HepG2 (cell line): ENCODE measurements around the gene THRA. TPM values are rescaled to one million over a fixed set of nuclear protein-coding genes. Genes with fewer than 3 reads are reported as not detected.

ENCODE experiments used
- AKAP8 ChIP-seq: sonication (generic); formaldehyde crosslinking; IDR thresholded peaks from 2 replicates; pipeline ENCODE4 v1.5.1; 2020; ENCODE audit warnings: mild to moderate bottlenecking, missing genetic modification reagents
- ARID5B ChIP-seq: IDR thresholded peaks from 2 replicates; pipeline ENCODE4 v1.4.0; 2020; ENCODE audit warnings: mild to moderate bottlenecking, missing genetic modification reagents
- FOSL2 ChIP-seq: sonication (generic); formaldehyde crosslinking; IDR thresholded peaks from 2 replicates; pipeline ENCODE4 v1.4.0; 2020; ENCODE audit warnings: missing genetic modification reagents
- NFAT5 ChIP-seq: sonication (generic); formaldehyde crosslinking; IDR thresholded peaks from 2 replicates; pipeline ENCODE4 v1.4.0; 2020; ENCODE audit warnings: missing genetic modification reagents
- NFIC ChIP-seq: IDR thresholded peaks from 2 replicates; pipeline ENCODE4 v1.6.1; 2012; ENCODE audit warnings: mild to moderate bottlenecking, low read length, inconsistent platforms
- POLR2AphosphoS2 ChIP-seq: IDR thresholded peaks from 2 replicates; pipeline ENCODE4 v1.6.1; 2011; ENCODE audit warnings: low read depth, low read length, improper control_type of control experiment
- RORA ChIP-seq: sonication (generic); formaldehyde crosslinking; IDR thresholded peaks from 2 replicates; pipeline ENCODE4 v1.5.0; 2020; ENCODE audit warnings: mild to moderate bottlenecking, missing genetic modification reagents, moderate library complexity
- TEAD3 ChIP-seq: optimal IDR thresholded peaks from 2 replicates; pipeline ENCODE3; 2016; ENCODE audit warnings: borderline replicate concordance
- ZNF335 ChIP-seq: sonication (generic); formaldehyde crosslinking; IDR thresholded peaks from 2 replicates; pipeline ENCODE4 v1.4.0; 2020; ENCODE audit warnings: missing genetic modification reagents
- ZNF343 ChIP-seq: sonication (generic); formaldehyde crosslinking; IDR thresholded peaks from 2 replicates; pipeline ENCODE4 v1.4.0; 2020; ENCODE audit warnings: mild to moderate bottlenecking, missing genetic modification reagents
- ZNF510 ChIP-seq: sonication (generic); formaldehyde crosslinking; IDR thresholded peaks from 2 replicates; pipeline ENCODE4 v1.4.0; 2020; ENCODE audit warnings: low read depth, mild to moderate bottlenecking, missing genetic modification reagents
- ZNF792 ChIP-seq: IDR thresholded peaks from 2 replicates; pipeline ENCODE4 v1.6.1; 2016
- polyA plus RNA-seq, 8 experiments: library from polyadenylated mRNA; depleted of rRNA in 3 of 8; stranded (reverse) in 7 of 8; unstranded in 1 of 8; fragments of >200 nt; fragmentation: Illumina TruSeq in 4 of 8; extraction: Trizol in 4 of 8; gene quantifications; 2 replicates each; pipeline versions ENCODE4 v1.2.1 to v1.2.3, GENCODE V29; 2011 to 2016; ENCODE audit warnings: low read depth in 4 of 8, missing spikeins in 1 of 8, mixed read lengths in 1 of 8; ENCODE audit not compliant: insufficient read depth in 1 of 8
- total RNA-seq, 5 experiments: library from RNA; depleted of rRNA; stranded (reverse); fragments of >200 nt; fragmentation: Illumina TruSeq; extraction: Trizol; gene quantifications; 2 replicates each; pipeline ENCODE4 v1.2.3, GENCODE V29; 2016; ENCODE audit warnings: low read depth in 1 of 5
- TF ChIP-seq, protein P1 (sequence below): sonication (generic); formaldehyde crosslinking; IDR thresholded peaks from 2 replicates; pipeline ENCODE4 v1.5.0; 2020; ENCODE audit warnings: missing genetic modification reagents
- TF ChIP-seq, protein P2 (sequence below): fragments of 450-650 bp; IDR thresholded peaks from 2 replicates; pipeline ENCODE4 v1.6.1; 2016
- TF ChIP-seq, protein P3 (sequence below): sonication (generic); formaldehyde crosslinking; IDR thresholded peaks from 2 replicates; pipeline ENCODE4 v1.4.0; 2020; ENCODE audit warnings: mild to moderate bottlenecking, missing genetic modification reagents

The THRA gene
- total and polyA plus RNA-seq, 2 of the 13 experiments (the other 11 are each of a cell fraction or from before 2014, with no cell fraction given) = 8.0 to 9.9 TPM

DNA sequence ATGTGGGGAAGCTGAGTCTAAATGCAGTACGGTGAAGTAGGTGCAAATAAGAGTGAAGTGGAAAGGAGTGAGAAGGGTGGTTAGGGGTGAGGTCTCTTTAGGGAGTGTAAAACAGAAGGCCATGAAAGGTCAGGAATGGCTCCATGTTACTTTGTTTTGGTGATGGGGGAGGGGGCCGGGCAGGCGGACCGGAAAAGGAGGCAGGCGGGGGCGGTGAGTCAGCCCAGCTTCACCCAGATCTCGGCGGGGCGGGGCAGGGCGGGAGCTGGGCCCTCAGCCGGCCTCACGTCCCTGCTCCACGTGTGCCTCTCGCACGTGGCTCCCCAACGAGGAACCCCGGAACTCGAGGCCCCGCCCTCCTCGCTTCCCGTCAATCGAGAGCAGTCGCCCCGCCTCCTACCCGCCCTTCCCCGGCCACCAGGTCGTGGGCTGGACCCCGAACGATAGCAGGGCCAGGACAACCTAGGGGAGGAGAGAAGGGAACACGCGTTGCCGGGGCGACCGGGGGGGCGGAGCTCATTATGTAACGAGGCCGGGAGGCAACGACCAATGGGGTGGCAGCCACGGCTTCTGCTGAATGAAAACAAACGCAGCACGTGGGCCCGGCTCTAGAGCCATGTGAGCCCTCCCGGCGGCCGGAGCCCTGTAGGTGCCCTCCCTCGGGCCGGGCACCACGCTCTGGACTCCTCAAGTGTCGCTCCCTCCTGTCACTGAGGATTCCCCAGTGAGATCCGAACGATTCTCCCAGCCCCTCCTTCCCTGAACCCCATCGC, 36.3 kb downstream of the THRA start (continued):
- no peak for TF ChIP-seq RORA (CRISPR knock-in tag)
- TF ChIP-seq POLR2AphosphoS2 = peak; percentile 80; the same call in 1 of the 2 replicates
- peak; percentile 98 for TF ChIP-seq ZNF792 (CRISPR knock-in tag)
- TF ChIP-seq ARID5B (CRISPR knock-in tag) = peak; percentile 98
- TF ChIP-seq, protein P1, sequence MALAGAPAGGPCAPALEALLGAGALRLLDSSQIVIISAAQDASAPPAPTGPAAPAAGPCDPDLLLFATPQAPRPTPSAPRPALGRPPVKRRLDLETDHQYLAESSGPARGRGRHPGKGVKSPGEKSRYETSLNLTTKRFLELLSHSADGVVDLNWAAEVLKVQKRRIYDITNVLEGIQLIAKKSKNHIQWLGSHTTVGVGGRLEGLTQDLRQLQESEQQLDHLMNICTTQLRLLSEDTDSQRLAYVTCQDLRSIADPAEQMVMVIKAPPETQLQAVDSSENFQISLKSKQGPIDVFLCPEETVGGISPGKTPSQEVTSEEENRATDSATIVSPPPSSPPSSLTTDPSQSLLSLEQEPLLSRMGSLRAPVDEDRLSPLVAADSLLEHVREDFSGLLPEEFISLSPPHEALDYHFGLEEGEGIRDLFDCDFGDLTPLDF = peak; percentile 77; the same call in 1 of the 2 replicates
- TF ChIP-seq ZNF510 (CRISPR knock-in tag) = 0 out of 2 replicates have a peak, but pooled peaks have one; percentile 39
- peak; percentile 91 for TF ChIP-seq TEAD3 (CRISPR knock-in tag)
- peak; percentile 99 for TF ChIP-seq FOSL2
- TF ChIP-seq NFAT5 = peak; percentile 55; the same call in 1 of the 2 replicates
- TF ChIP-seq, protein P2, sequence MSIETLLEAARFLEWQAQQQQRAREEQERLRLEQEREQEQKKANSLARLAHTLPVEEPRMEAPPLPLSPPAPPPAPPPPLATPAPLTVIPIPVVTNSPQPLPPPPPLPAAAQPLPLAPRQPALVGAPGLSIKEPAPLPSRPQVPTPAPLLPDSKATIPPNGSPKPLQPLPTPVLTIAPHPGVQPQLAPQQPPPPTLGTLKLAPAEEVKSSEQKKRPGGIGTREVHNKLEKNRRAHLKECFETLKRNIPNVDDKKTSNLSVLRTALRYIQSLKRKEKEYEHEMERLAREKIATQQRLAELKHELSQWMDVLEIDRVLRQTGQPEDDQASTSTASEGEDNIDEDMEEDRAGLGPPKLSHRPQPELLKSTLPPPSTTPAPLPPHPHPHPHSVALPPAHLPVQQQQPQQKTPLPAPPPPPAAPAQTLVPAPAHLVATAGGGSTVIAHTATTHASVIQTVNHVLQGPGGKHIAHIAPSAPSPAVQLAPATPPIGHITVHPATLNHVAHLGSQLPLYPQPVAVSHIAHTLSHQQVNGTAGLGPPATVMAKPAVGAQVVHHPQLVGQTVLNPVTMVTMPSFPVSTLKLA = peak; percentile 100
- 0 out of 2 replicates have a peak, but pooled peaks have one; percentile 16 for TF ChIP-seq NFIC
- TF ChIP-seq, protein P3, sequence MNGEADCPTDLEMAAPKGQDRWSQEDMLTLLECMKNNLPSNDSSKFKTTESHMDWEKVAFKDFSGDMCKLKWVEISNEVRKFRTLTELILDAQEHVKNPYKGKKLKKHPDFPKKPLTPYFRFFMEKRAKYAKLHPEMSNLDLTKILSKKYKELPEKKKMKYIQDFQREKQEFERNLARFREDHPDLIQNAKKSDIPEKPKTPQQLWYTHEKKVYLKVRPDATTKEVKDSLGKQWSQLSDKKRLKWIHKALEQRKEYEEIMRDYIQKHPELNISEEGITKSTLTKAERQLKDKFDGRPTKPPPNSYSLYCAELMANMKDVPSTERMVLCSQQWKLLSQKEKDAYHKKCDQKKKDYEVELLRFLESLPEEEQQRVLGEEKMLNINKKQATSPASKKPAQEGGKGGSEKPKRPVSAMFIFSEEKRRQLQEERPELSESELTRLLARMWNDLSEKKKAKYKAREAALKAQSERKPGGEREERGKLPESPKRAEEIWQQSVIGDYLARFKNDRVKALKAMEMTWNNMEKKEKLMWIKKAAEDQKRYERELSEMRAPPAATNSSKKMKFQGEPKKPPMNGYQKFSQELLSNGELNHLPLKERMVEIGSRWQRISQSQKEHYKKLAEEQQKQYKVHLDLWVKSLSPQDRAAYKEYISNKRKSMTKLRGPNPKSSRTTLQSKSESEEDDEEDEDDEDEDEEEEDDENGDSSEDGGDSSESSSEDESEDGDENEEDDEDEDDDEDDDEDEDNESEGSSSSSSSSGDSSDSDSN (CRISPR knock-in tag) = peak; percentile 84
- peak; percentile 91 for TF ChIP-seq ZNF335 (CRISPR knock-in tag)
- peak; percentile 84; the same call in 1 of the 2 replicates for TF ChIP-seq AKAP8 (CRISPR knock-in tag)
- TF ChIP-seq ZNF343 (CRISPR knock-in tag) = peak; percentile 97
